NCI-H2227 treated with DMSO at 0.1 percent for 48 hours (cell line): ENCODE measurements around the gene C11orf58.

Experiments
- DNase-seq: peaks from one replicate; lab custom pipeline; 2025; lab: John Stamatoyannopoulos, UW

The C11orf58 gene

GRCh38 chr11:16738193-16738946, at the start of gene C11orf58:
TSS of gene C11orf58 (plus strand) at chr11:16738647. CDS start at chr11:16738779, 132 bp downstream.
- DNase-seq = peak; percentile 98

- DNase-seq = no peak
Observed at GRCh38 chr11:16690086-16690485, 48.4 kb upstream of the C11orf58 start.

- DNase-seq = no peak
Observed at GRCh38 chr11:16703795-16704194, 34.7 kb upstream of the C11orf58 start.

GRCh38 chr11:16713594-16713993, 24.9 kb upstream of the C11orf58 start:
- DNase-seq = no peak

GRCh38 chr11:16722581-16723344, 15.7 kb upstream of the C11orf58 start:
- DNase-seq = no peak

GRCh38 chr11:16727806-16728205, 10.6 kb upstream of the C11orf58 start:
- no peak for DNase-seq

- DNase-seq = no peak
Observed at GRCh38 chr11:16737818-16738192, 642 bp upstream of the C11orf58 start.

- DNase-seq = peak; percentile 49
Observed at GRCh38 chr11:16738947-16739815, 734 bp downstream of the C11orf58 start.

- DNase-seq = no peak
Observed at GRCh38 chr11:16741473-16741872, 3.0 kb downstream of the C11orf58 start.

GRCh38 chr11:16743478-16743877, 5.0 kb downstream of the C11orf58 start:
- no peak for DNase-seq

GRCh38 chr11:16744128-16744725, 5.8 kb downstream of the C11orf58 start:
- no peak for DNase-seq

GRCh38 chr11:16745950-16746605, 7.6 kb downstream of the C11orf58 start:
- DNase-seq = no peak

GRCh38 chr11:16749092-16749491, 10.6 kb downstream of the C11orf58 start:
- DNase-seq = no peak

- no peak for DNase-seq
Observed at GRCh38 chr11:16749666-16750065, 11.2 kb downstream of the C11orf58 start.

GRCh38 chr11:16750417-16750816, 12.0 kb downstream of the C11orf58 start:
- no peak for DNase-seq

- DNase-seq = no peak
Observed at GRCh38 chr11:16758382-16759024, 20.1 kb downstream of the C11orf58 start.

- no peak for DNase-seq
Observed at GRCh38 chr11:16759857-16760508, 21.5 kb downstream of the C11orf58 start.

GRCh38 chr11:16763746-16764145, 25.3 kb downstream of the C11orf58 start:
- no peak for DNase-seq

- DNase-seq = no peak
Observed at GRCh38 chr11:16764888-16765287, 26.4 kb downstream of the C11orf58 start.

GRCh38 chr11:16767137-16767536, 28.7 kb downstream of the C11orf58 start:
- no peak for DNase-seq
